Activated T-helper 17 cell treated with anti-CD3 and anti-CD28 coated beads, Interleukin-2, amount 50 U/mL, for 72 hours (primary cell): ENCODE measurements around the gene ALDH3A1. TPM values are rescaled to one million over a fixed set of nuclear protein-coding genes. Genes with fewer than 3 reads are reported as not detected.
A peak's percentile ranks its signal among the peaks of the same experiment; 100 is the strongest.

Experiments
- ATAC-seq: fragments of 150-1000 bp; cut with Tn5 transposase; replicated peaks from 2 replicates; pipeline ENCODE4 v1.10.0; 2021; ENCODE audit warnings: mild to moderate bottlenecking, moderate library complexity
- H3K27ac Mint-ChIP-seq: one replicate; pipeline ENCODE4 v1.8.0; 2022; ENCODE audit warnings: mixed read lengths
- H3K27me3 Mint-ChIP-seq: one replicate; pipeline ENCODE4 v1.8.0; 2022; ENCODE audit warnings: mixed read lengths
- H3K36me3 Mint-ChIP-seq: one replicate; pipeline ENCODE4 v1.8.0; 2022; ENCODE audit warnings: low read depth, mild to moderate bottlenecking, mixed read lengths
- H3K4me1 Mint-ChIP-seq: one replicate; pipeline ENCODE4 v1.8.0; 2022; ENCODE audit warnings: mixed read lengths
- H3K4me3 Mint-ChIP-seq: one replicate; pipeline ENCODE4 v1.8.0; 2022; ENCODE audit warnings: mild to moderate bottlenecking, mixed read lengths
- H3K9me3 Mint-ChIP-seq: one replicate; pipeline ENCODE4 v1.8.0; 2022; ENCODE audit warnings: mixed read lengths
- total RNA-seq, 2 donors: library from RNA; stranded (reverse); gene quantifications; one replicate each; pipeline ENCODE4 v1.2.3, GENCODE V29; 2022

Gene ALDH3A1
- total RNA-seq, 2 donors from 2014 or later = not detected

GRCh38 chr17:19739241-19740201 lies 8.6 kb downstream of the ALDH3A1 start:
- Mint-ChIP-seq H3K27me3 (no peaks in the 10 kb centered on the region), H3K4me3 (no peak overlapping the region), H3K4me1 (no peaks in the 10 kb centered on the region), H3K9me3 (no peaks in the 10 kb centered on the region), H3K36me3 (no peaks in the 10 kb centered on the region), H3K27ac (no peak overlapping the region)
- no peak for ATAC-seq

DNA sequence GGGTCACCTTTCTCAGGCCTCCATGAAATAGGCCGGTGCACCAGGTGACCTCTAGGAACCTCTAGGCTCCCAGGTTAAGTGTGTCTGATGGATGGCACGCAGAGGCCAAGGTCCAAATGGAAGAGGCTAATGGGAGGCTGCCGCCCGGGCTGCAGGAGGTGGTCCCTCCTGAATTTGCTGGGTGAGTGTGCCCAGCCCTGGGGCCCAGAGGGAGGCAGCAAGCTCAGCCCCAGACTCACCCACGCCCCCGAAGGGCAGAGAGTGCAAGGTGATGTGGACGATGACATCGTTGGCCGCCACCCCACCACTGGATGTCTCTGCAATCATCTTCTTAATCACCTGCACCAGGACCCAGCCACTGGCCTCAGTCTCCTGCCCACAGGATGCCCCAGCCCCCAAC lies 9.3 kb downstream of the ALDH3A1 start:
- Mint-ChIP-seq H3K36me3 (no peaks in the 10 kb centered on the region), H3K9me3 (no peaks in the 10 kb centered on the region), H3K4me3 (no peak overlapping the region), H3K4me1 (no peaks in the 10 kb centered on the region), H3K27me3 (no peaks in the 10 kb centered on the region), H3K27ac (no peak overlapping the region)
- ATAC-seq = no peak

DNA sequence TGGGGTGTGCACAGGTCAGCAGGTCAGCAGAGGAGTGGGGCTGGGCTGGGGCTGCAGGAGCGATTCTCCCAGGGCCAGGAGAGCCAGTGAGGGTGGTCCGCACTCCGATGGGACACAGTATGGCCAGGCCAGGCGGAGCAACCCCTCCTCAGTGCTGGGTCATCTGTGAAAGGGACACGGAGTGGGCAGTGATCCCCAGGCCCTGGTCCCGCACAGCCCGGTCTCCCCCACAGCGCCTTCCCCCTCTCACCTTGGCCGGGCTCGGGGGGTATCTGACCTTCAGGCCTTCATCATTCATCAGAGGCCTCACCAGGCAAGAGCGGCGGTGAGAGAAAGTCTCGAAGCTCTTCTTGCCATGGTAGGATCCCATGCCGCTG lies 10.0 kb downstream of the ALDH3A1 start:
- no peak for ATAC-seq
- H3K27ac Mint-ChIP-seq = no peak overlapping the region
- H3K36me3 Mint-ChIP-seq = no peaks in the 10 kb centered on the region
- no peaks in the 10 kb centered on the region for H3K27me3 Mint-ChIP-seq
- no peaks in the 10 kb centered on the region for H3K9me3 Mint-ChIP-seq
- H3K4me1 Mint-ChIP-seq = no peaks in the 10 kb centered on the region
- no peak overlapping the region for H3K4me3 Mint-ChIP-seq

DNA sequence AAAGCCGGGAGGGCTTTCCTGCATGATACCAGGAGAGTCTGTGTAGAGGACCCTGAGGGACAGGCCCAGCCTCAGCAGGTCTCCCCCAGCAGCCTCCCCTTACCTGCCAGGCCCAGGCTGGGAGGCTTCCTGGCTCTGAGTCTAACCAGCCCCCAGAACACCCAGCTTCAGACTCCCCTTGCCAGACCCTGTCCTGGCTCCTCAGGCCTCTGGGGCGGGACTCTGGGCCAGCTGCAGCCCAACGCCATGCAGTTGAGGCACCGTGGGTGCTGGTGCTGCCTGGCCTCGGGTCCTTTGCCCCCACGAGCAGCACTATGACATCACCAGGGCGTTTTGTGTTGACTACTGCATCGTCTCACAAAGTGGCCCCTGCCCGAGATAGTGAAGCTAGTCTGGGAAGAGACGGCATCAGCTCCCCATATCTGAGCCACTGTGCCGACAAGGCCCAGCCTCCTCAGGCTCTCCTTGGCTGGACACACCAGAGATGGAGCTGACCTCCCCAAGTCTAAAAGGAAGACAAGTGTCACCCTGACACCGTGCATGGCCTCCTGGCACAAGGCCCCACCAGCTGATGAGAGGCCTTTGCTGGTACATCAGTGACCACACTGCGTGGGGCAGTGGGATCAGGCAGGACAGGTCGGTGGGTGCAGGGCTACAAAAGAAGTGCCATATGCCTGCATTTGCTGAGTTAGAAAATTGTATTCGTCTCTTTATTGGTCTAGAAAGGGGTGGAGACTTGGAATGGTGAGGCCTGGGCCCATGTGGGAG lies 10.6 kb downstream of the ALDH3A1 start:
- Mint-ChIP-seq H3K36me3 (no peaks in the 10 kb centered on the region), H3K27ac (no peak overlapping the region), H3K9me3 (no peaks in the 10 kb centered on the region), H3K4me1 (no peaks in the 10 kb centered on the region), H3K27me3 (no peaks in the 10 kb centered on the region), H3K4me3 (no peak overlapping the region)
- ATAC-seq = no peak

DNA sequence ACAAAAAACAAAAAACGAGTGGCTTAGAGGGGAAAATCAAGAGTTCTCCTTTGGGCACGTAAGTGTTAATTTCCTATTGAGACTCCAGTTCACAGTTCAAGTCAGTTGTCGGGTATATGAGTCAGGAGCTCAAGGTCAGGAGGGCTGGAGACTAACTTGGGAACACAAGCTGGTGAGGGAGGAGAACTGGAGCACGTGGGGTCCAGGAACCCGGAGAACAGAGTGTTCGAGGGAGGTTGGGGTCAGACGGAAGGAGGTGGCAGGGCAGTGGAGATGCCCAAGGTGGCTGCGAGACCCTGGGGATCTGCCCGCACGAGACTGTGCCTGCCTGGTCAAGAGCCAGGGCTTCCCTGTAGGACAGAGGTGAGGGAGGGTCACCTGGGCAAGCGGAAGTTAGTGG lies 12.0 kb downstream of the ALDH3A1 start:
- Mint-ChIP-seq H3K27me3 (no peaks in the 10 kb centered on the region), H3K27ac (no peak overlapping the region), H3K4me1 (no peaks in the 10 kb centered on the region), H3K36me3 (no peaks in the 10 kb centered on the region), H3K9me3 (no peaks in the 10 kb centered on the region), H3K4me3 (no peak overlapping the region)
- no peak for ATAC-seq

DNA sequence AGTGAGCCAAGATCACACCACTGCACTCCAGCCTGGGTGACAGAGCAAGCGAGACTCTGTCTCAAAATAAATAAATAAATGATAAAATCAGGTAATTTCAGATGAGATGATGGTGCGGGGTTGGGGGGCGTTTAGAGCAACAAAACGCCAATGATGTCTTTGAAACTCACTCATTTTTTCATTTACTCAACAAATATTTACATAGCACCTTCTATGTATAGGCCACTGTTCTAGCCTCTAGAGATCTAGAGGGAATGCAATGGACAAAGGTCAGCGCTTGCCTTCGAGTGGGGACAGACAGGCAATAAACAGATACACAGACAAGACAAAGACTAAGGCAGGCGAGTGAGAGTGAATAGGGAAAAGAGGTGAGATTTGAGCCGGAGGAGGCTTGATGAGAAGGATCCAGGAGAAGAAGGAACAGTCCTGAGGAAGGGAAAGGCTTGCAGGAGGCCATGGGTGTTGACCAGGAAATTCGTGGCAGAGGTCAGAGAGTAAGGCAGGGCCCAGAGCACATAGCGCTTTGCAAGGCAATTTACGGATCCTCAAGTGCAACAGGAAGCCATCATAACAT lies 14.1 kb downstream of the ALDH3A1 start:
- no peaks in the 10 kb centered on the region for H3K36me3 Mint-ChIP-seq
- H3K4me1 Mint-ChIP-seq = no peaks in the 10 kb centered on the region
- H3K4me3 Mint-ChIP-seq = no peak overlapping the region
- ATAC-seq = no peak
- H3K9me3 Mint-ChIP-seq = no peaks in the 10 kb centered on the region
- H3K27me3 Mint-ChIP-seq = no peaks in the 10 kb centered on the region
- no peak overlapping the region for H3K27ac Mint-ChIP-seq

DNA sequence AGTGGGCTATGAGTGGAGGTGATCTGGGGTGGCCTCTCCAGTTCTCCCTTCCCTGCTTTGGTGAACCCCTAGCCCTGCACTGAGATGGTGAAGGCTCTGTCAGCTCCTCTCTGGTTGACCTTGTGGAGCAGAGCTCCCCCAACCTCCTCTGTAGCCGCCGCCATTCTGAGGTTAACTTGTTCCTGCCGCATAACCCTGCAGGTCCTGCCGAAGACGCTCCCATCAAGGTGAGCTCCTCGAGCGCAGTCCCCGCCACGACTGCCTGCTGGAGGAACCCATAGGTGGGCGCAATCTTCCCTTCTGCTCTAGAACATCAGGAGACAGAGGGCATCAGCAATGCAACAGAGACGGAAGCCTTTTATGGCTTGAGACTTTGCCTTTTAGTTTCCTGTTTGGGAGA lies 16.5 kb downstream of the ALDH3A1 start:
- H3K36me3 Mint-ChIP-seq = no peaks in the 10 kb centered on the region
- H3K27ac Mint-ChIP-seq = no peak overlapping the region
- H3K9me3 Mint-ChIP-seq = no peaks in the 10 kb centered on the region
- H3K4me3 Mint-ChIP-seq = no peak overlapping the region
- no peaks in the 10 kb centered on the region for H3K27me3 Mint-ChIP-seq
- no peak for ATAC-seq
- H3K4me1 Mint-ChIP-seq = peaks cover 3% of the 10 kb centered on the region

GRCh38 chr17:19730843-19731242 lies 17.3 kb downstream of the ALDH3A1 start:
- H3K4me1 Mint-ChIP-seq = peaks cover 5% of the 10 kb centered on the region
- H3K27ac Mint-ChIP-seq = no peak overlapping the region
- H3K4me3 Mint-ChIP-seq = no peak overlapping the region
- no peaks in the 10 kb centered on the region for H3K27me3 Mint-ChIP-seq
- no peaks in the 10 kb centered on the region for H3K36me3 Mint-ChIP-seq
- ATAC-seq = no peak
- H3K9me3 Mint-ChIP-seq = no peaks in the 10 kb centered on the region

- Mint-ChIP-seq H3K9me3 (no peaks in the 10 kb centered on the region), H3K27me3 (no peaks in the 10 kb centered on the region), H3K27ac (no peak overlapping the region), H3K4me1 (peaks cover 14% of the 10 kb centered on the region), H3K36me3 (no peaks in the 10 kb centered on the region), H3K4me3 (no peak overlapping the region)
- ATAC-seq = no peak
Measured at GRCh38 chr17:19729900-19730299, 18.2 kb downstream of the ALDH3A1 start.

GRCh38 chr17:19728084-19728495 lies 20.0 kb downstream of the ALDH3A1 start:
- Mint-ChIP-seq H3K4me3 (no peak overlapping the region), H3K36me3 (no peaks in the 10 kb centered on the region), H3K27ac (no peak overlapping the region), H3K4me1 (peaks cover 14% of the 10 kb centered on the region), H3K27me3 (no peaks in the 10 kb centered on the region), H3K9me3 (no peaks in the 10 kb centered on the region)
- no peak for ATAC-seq

- no peak for ATAC-seq
- H3K27ac Mint-ChIP-seq = no peak overlapping the region
- H3K27me3 Mint-ChIP-seq = no peaks in the 10 kb centered on the region
- H3K4me1 Mint-ChIP-seq = peaks cover 14% of the 10 kb centered on the region
- H3K4me3 Mint-ChIP-seq = no peak overlapping the region
- H3K36me3 Mint-ChIP-seq = no peaks in the 10 kb centered on the region
- H3K9me3 Mint-ChIP-seq = no peaks in the 10 kb centered on the region
Measured at GRCh38 chr17:19727501-19728078, 20.5 kb downstream of the ALDH3A1 start.

DNA sequence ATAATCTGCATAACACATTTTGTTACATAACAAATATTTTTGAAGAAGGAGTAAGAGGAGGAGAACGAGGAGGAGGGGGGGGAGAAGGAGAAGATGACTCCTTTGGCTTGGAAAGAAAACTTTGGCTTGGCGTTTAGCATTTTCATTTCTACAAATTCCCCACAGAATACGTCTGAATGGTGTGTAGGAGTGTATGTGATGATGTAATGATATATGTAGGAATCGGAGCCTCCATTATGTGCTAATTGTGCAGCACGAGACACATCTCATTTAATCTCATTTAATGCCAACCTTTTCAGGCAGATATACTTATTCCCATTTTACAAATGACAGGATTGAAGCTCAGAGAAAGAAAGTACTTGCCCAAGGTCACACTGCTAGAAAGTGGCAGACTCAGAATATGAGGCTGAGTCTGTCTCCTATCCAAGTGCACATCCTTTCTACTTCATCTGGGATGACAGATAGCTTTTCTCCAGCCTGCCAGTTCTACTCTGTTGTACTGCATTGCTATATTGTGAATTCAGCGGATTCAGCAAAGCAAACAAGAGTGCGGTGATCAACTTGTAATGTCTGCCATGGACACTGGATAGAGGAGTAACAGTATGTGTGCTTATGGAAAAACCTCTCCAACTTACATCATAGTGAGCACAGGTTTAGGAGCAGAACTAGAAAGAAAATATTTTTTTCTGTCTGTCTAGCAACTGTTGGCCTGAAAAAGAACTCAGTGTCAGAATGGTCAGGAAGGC lies 21.3 kb downstream of the ALDH3A1 start:
- Mint-ChIP-seq H3K4me3 (no peak overlapping the region), H3K9me3 (no peaks in the 10 kb centered on the region), H3K27ac (no peak overlapping the region), H3K36me3 (no peaks in the 10 kb centered on the region), H3K4me1 (peaks cover 14% of the 10 kb centered on the region), H3K27me3 (no peaks in the 10 kb centered on the region)
- no peak for ATAC-seq

- no peak for ATAC-seq
- no peaks in the 10 kb centered on the region for H3K27me3 Mint-ChIP-seq
- H3K9me3 Mint-ChIP-seq = no peaks in the 10 kb centered on the region
- H3K4me1 Mint-ChIP-seq = peaks cover 14% of the 10 kb centered on the region
- H3K4me3 Mint-ChIP-seq = peak overlapping the region; percentile 72
- peak overlapping the region; percentile 80 for H3K27ac Mint-ChIP-seq
- no peaks in the 10 kb centered on the region for H3K36me3 Mint-ChIP-seq
Measured at GRCh38 chr17:19725486-19725885, 22.6 kb downstream of the ALDH3A1 start.
